Stimulated activated CD4-positive, alpha-beta T cell treated with anti-CD3 and anti-CD28 coated beads, Interleukin-2, amount 100 ng/mL, for 4 hours (primary cell): ENCODE measurements around the gene TIMM10B.
A peak's percentile ranks its signal among the peaks of the same experiment; 100 is the strongest.

Source experiments
- DNase-seq: peaks from one replicate; pipeline ENCODE4 v3.0.0-alpha.2; 2020; ENCODE audit warnings: low read depth

The TIMM10B gene

DNA sequence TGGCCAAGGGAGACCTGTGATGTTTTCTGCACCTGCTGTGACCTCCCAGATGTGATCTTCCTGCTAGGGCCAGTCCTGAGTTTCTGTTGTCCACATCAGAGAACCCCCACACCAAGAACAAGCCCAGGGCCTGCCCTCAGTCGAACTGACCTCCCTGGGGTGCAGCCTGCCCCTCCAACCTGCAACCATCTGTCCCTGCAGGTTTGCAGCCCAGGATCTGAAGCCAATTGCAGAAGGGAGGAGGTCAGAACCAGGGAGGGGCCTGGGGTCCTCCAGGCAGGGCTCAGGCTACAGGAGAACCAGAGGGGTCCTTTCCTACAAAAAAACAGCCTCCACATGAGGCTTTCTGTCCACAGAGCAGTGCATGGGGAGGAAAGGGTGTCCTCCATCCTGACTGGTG, 8.4 kb upstream of the TIMM10B start:
- DNase-seq: no peak

DNA sequence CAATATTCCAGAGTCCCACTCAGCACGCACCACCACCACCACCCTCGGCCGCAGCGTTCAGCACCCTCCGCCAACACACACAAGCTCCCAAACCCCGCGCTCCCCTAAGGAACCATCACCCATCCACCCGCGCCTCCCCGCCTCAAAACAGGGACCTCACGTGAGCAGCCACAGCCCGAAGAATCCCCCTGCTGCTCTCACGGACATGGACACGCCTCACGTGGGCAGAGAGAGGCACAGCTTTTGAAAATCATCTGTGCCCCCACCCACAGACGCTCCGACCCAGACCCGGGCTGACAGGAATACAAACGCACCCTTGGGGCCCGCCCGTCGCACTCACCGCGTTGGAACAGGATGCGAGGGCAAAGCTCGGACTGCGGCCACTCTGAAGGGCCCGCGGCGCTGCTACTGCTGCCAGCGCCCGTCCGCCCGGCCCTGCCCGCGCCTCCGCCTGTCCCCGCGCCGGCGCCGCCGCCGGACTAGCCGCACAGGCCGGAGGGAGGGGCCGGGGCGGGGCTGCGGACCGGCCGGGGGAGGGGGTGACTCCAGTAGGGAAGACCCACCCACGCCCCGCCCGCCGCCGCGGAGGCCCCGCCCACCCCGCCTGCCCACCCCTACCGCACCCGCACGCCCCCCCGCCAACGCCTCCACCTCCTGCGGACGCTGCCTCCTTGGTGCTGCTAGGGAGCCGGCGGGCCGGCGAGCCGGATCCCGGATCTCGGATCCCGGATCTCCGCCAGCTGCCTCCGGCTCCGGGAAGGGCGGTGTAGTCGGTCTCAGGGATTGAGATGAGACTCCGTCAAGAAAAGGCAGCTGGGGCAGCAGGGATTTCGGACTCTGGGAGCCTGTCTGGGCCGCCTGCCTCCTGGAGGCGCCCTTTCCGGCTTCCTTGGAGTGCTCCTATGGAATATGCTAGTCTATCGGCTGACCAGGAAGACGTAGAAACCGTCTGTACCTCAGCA, 7.6 kb upstream of the TIMM10B start, which contains the start of gene TRIM3:
TSS of gene TRIM3 (minus strand) at position 491 of the 962 bp plus-strand sequence. CDS start 8,246 bp downstream, outside the sequence.
- DNase-seq: peak; percentile 64

GRCh38 chr11:6474413-6474792, 6.9 kb upstream of the TIMM10B start:
- DNase-seq: no peak

GRCh38 chr11:6474806-6475500, 6.3 kb upstream of the TIMM10B start:
- no peak for DNase-seq

GRCh38 chr11:6475936-6476335, 5.4 kb upstream of the TIMM10B start:
- no peak for DNase-seq

GRCh38 chr11:6476571-6476970, 4.7 kb upstream of the TIMM10B start:
- DNase-seq: no peak

- DNase-seq: no peak
These were observed 894 bp upstream of the TIMM10B start for GRCh38 chr11:6480299-6480914.

GRCh38 chr11:6481924-6482275, 599 bp downstream of the TIMM10B start:
- no peak for DNase-seq

GRCh38 chr11:6482441-6482840, 1.1 kb downstream of the TIMM10B start:
- DNase-seq: no peak

DNA sequence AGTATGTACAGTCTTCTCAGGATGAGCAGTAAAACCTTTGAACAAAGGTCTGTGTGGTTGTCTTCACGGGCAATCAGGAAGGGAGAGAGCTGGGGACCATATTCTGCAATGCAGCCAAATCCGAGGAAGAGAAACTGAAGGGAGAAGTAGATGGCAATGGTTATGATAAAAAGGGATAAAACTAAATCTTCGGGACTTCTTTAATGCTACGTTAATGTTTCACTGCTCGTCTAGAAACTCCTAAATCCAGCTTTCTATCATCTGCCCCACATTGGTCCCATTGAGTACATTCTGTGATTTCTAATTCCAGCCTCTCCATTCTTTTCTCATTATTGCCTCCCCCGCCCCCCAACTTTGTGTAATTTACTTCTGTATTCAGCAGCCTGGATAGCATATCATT, 1.7 kb downstream of the TIMM10B start:
- DNase-seq: no peak

DNA sequence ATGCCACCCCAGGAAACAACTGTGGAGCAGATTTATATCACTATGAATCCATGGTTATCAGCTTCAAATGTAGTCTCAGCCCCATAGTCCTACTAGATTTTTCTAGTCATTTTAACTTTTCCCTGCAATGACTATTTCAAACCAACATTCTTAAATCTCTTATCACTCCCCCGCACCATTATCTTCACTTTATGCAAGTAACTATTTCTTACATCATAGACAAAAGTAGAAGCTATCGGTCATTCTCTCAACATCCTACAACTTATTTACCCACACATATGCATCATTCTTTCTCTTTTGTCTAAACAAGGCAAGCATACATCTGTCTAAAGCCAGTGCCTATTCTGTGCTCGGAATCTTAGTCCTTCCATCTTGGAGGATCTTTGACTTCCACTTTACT, 4.4 kb downstream of the TIMM10B start:
- no peak for DNase-seq

- no peak for DNase-seq
These were observed 5.0 kb downstream of the TIMM10B start for GRCh38 chr11:6486256-6486655.

DNA sequence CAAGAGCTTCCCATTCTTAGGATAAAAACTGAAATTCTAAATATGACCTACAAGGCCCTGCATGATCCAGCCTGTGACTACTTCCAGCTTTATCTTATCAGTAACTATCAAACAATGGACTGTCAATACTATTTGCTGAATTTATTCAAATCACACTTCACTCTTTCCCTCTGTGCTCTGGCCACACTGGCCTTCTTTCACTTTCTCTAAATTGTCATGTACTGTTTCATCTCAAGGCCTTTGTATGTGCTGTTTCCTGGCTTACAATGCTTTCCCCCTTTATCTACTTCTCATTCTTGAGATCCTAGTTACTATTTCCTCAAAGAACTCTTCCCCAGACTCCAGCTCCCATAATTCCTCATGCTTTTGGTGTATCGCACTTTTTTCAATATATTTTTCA, 5.6 kb downstream of the TIMM10B start:
- DNase-seq: no peak

GRCh38 chr11:6488342-6488741, 7.0 kb downstream of the TIMM10B start:
- DNase-seq: no peak

DNA sequence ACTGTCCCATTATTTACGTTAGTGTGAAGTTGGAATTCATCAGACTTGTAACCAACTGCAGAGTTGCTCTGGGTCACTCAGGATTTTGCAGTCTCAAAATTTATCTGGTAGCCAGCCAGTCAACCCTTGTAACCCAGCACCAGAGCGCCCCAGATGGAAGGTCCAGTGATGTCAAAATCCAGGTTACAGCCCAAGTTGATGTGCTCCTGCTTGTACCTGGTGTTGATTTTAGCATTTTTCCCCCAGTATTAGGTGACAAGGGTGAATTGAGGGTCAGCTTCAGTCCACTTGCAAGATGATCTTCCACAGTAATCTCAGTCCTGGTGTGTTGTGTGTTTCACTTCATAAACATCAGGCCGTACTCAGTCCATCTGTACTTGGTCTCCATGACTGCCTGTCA, 7.5 kb downstream of the TIMM10B start:
- no peak for DNase-seq

DNA sequence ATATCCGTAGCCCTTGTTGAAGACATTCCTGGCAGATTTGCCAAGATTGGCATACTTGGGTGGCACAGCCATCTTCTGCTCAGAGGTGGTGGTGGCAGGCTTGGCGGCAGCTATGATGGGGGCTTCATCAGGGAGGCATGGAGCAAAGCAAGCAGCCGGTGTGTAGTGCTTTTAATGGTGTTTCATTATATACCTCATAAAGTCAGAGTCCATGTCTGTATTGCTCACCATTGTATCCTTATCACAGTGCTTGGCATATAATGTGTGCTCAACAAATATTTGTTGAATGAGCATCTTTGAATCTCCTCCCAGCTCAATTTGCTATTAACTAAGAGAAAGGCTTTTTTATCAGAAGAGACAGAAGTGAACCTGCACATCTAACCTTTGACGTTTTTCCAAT, 8.0 kb downstream of the TIMM10B start:
- DNase-seq: no peak

DNA sequence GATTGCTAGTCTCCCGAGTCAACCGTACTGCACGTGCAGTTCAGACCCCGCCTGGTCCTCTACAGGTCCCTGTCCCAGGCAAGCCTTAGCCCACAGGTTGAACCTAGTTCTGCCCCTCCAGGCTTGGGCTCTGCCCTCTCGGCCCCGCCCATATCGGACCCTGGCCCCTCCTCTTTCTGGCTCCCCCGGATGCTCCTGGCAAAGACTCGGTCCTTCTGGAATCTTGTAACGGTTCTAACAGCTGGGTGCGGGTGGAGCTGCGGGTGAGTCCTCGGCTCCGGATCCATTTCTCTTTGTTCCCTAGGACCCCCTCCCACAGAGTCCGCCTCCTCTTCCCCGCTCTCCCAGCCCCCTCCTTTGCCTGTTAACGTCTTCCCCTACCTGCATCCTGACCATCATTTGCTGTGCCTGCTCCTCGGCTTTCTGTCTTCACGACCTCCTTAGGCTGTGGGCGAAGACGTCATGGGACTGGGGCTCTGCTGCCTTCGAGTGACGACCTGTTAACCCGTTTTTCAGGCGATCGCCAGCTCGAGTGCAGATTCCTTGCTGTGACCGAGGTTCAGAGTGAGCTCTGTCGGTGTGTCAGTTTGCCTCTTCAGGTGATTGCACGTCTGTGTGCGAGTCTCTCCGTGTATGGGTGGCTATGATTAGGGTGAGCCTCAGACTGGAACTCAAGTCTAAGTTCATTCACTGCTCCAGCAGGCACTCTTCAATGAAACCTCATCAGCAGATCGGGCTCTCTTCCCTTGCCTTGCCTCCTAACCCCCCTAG, 16.0 kb downstream of the TIMM10B start, which contains the start of gene DNHD1:
TSS of gene DNHD1 (plus strand) at position 212 of the 771 bp plus-strand sequence. CDS start 936 bp downstream, outside the sequence.
- DNase-seq: no peak

DNA sequence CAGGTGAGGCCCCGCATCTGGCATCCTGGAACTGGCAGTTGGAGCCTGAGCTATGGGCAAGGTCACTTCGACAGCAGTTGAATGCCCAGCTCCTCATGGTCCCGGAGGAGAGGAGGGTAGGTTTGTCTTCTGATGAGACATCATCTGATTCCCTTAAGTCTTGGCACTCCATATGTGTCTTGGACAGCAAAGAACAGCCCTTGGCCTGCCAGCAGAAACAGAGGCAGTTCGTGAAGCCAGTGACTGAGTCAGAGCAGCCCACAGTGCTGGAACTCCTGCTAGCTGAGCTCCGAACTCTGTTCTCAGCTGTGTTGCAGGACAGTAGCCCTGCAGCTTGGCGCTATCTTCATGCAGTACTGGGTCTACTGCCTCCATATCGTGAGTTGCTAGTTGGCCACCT, 16.8 kb downstream of the TIMM10B start:
- DNase-seq: no peak

GRCh38 chr11:6498544-6498943, 17.2 kb downstream of the TIMM10B start:
- no peak for DNase-seq

- DNase-seq: no peak
These were observed 21.1 kb downstream of the TIMM10B start for GRCh38 chr11:6502382-6502781.

GRCh38 chr11:6504166-6504565, 22.9 kb downstream of the TIMM10B start:
- no peak for DNase-seq
